ENCODE measurements around the gene CEP170B.

CEP170B gene

GRCh38 chr14:104868060-104868740 lies 3.1 kb downstream of the CEP170B start:
- no peak for DNase-seq

- no peak for DNase-seq
Observed at GRCh38 chr14:104868811-104869572, 3.9 kb downstream of the CEP170B start.

GRCh38 chr14:104869669-104870367 lies 4.8 kb downstream of the CEP170B start:
- DNase-seq, result no peak

DNA sequence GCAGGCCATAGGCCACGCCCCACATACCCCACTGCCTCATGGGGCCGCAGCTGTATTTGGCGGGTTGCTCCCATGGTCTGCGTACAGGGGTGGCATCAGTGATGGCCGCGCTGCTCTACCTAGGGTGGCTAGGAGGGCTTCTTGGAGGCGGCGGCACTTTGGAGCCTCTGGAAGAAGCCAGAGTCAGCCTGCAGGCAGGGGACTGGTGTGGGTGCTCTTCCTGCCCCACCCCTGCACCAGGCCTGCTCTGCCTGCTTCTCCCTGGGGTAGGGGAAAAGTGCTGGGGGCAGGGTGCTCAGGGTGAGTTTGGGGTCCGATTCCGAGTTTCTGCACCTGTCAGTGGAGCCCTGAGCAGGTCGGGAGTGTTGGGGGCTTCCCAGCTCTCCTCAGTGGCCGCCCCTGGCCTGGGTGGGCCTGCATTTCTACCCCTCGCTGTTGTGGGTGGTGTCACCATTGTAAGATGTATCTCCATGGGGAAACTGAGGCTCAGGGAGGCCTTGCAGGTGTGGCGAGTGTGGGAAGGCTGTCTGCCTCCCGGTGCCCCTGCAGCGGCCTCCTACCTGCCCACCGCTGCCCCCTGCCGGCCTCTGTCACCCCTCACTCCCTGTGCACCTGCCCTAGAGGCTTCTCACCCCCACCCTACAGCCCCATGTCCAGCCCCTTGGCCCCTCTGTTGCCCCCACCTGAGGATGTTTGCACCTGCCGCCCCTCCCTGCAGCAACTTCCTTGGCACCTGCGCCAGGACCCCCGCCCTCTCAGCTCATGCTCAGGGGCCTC lies 5.5 kb downstream of the CEP170B start:
- DNase-seq, result no peak

DNA sequence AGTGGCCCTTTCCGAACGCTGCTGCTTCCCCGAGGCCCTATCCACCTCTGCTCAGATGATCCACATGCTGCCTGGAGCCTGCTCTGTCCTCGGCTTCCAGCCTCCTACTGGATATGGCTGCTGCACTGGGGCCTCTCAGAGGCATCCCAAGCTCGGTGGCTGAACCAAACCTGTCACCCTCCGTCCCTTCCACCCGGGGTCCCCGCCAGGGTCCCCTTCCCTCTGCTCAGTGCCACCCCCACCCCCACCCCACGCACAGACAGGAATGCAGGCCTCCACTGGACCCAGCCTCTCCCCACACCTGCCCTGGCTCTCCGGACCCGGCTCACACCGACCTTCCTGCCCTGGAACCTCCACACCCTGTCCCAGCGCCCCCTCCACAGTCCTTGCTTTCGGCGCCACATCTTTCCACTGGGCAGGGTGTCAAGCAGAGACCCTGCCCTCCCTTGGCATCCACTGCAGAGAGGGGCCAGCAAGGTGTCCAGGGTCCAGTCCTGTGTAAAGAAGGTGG lies 6.1 kb downstream of the CEP170B start:
- no peak for DNase-seq

- DNase-seq, result no peak
Observed at GRCh38 chr14:104871656-104872468, 6.8 kb downstream of the CEP170B start.

DNA sequence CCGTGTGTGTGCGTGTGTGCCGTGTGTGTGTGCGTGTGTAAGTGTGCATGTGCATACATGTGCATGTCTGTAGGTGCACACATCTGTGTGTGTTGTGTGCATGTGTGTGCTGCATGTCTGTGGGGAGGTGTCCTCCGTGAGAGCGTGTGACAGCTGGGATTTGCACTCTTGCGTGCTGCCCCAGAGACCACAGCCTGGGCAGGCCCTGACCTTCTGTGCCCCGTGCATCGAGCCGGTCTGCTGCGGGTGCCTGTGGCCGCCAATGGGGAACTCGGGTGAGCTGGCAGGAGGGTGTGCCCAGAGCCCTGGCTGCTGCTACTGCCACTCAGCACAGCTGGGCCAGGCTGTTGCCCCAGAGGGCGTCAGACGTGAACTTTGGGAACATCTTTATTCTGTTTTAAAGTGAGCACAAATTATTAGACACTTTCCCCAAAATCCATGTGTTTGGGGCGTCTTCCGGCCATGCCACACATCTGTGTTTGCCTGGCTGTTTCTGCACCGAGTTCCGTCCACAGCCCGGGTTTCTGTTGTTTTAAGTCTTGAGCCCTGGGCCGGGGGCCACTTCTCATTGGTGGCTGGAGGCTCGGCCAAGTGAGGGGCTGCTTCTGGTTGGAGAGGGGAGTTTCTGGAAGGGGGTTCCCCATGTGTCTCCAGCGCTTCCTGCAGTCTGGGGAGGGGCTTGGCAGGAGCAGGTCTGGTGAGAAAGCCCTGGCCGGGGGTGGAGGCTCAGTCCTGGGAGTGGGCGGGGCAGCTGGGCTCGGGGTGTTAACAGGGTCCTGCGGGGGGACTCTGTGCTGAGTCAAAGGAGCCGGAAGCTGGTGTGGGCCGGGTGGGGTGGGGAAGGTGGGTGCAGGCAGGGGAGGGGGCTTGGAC lies 7.6 kb downstream of the CEP170B start:
- no peak for DNase-seq

GRCh38 chr14:104873380-104874055 lies 8.4 kb downstream of the CEP170B start:
- DNase-seq, result no peak

DNA sequence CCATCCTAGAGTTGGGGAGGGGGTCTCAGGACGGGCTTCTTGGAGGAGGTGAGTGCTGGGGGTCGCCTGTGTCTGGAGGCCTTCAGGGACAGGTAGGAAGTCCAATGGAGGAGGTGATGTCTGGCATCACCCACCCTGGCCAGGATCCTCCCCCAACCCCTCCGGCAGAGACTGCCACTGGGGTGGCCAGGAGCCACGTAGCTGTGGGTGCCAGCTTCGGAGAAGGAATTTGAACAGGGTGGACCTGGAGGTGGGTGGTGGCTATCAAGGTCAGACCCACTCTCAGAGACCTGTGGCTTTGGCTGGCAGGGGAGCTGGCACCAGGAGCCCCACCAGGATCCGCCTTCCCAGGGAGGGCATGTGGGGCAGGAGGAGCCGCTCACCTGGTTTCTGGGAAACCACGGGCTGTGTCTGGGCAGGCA lies 9.1 kb downstream of the CEP170B start:
- no peak for DNase-seq

- DNase-seq, result no peak
Observed at GRCh38 chr14:104874571-104875411, 9.7 kb downstream of the CEP170B start.

DNA sequence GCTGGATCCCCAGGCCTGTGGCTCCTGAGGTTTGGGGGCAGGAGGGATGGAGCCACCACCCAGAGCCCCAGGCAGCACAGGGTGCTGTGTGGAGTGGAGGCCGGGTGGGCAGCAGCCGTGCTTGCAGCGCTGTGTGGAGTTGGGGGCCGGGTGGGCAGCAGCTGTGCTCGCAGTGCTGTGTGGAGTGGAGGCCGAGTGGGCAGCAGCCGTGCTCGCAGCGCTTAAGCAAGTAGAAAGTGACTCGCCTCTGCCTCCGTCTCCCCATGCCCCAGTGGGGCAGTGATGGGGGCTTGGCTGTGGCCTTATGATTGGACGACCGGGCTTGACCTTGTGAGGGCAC lies 10.3 kb downstream of the CEP170B start:
- DNase-seq, result no peak

GRCh38 chr14:104875811-104876210 lies 10.7 kb downstream of the CEP170B start:
- no peak for DNase-seq

GRCh38 chr14:104876251-104876699 lies 11.2 kb downstream of the CEP170B start:
- no peak for DNase-seq

- DNase-seq, result no peak
Observed at GRCh38 chr14:104877066-104877805, 12.2 kb downstream of the CEP170B start.

- DNase-seq, result no peak
Observed at GRCh38 chr14:104877806-104878550, 12.9 kb downstream of the CEP170B start.

DNA sequence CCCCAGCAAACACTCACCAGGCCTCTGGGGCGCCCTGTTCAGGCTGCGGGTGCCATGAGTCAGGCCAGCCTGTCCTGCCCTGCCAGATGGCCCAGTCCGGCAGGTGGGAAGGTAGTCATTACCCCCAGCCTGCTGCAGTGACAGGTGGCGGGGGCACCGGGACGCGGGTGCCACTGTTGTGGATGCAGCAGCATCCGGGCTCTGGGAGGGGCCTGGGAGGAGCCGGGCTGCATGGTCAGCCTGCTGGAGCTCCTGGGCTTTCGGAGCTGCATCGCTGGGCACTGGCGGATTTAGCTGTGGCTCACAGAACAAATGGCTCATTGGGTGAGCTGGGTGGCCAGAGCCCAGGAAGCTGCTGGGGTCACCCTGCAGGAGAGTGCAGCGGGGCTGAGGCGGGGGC lies 13.5 kb downstream of the CEP170B start:
- DNase-seq, result peak; percentile 25 to 44

DNA sequence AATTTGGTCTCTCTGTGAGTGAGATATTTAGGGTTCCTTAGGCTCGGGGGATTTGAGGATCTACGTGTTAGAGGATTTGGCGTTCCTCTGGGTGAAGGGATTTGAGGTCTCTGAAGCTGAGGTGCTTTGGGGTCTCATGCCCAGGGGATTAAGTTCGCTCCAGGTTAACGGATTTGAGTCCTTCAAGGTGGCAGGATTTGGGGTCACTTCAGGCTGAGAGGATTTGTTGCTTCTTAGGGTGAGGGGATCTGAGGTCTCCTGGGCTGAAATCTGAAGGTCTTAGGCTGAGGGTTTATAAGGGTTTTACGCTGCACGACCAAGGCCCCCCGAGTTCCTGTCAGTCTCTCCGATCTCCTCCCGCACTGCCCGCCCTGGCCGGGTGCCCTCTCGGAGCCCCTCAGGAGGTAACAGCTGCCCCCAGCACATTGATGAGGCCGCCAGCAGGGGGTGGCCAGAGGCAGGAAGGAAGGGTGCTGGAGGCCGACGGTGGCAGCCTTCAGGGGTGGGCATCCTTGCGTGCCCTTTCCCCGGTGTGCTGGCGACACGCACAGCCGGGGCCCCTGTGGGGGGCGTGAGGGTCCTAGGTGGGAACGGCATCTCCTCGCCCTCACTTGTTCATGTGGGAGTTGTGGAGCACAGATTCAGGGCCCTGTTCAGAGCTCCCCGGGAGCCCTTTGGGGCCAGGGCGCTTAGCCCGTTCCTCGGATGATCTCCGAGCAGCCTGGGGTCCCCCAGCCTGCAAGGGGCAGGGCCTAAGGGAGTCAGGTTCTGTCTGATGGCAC lies 14.3 kb downstream of the CEP170B start:
- no peak for DNase-seq
